GM12878 (cell line): Measurements from ENCODE around the gene ZNF548. TPM values are rescaled to one million over a fixed set of nuclear protein-coding genes. Genes with fewer than 3 reads are reported as not detected.

Experiments
- ATAC-seq: fragments of 200-7000 bp; cut with Tn5 transposase; 3 replicates; pipeline ENCODE4 v1.9.1; 2020; ENCODE audit warnings: mild to moderate bottlenecking, moderate library complexity
- BruUV-seq: library from RNA; stranded (reverse); fragments of 400-500 nt; replicated peaks from 2 replicates; lab custom pipeline; 2021; lab: Mats Ljungman, UMichigan
- CTCF ChIA-PET: fragments of 300-600 bp; sonication (Branson Sonifier 250); formaldehyde crosslinking; extraction: SDS; loops from one replicate; lab custom pipeline; 2021; ENCODE audit warnings: inconsistent platforms; lab: Yijun Ruan, JAX
- POLR2A ChIA-PET: fragments of 350-600 bp; formaldehyde crosslinking; extraction: SDS; loops from one replicate; lab custom pipeline; 2021; ENCODE audit warnings: inconsistent platforms; lab: Charles Lee
- RAD21 ChIA-PET: fragments of 300-600 bp; sonication (Branson Sonifier 250); formaldehyde crosslinking; loops from one replicate; lab custom pipeline; 2023; ENCODE audit warnings: antibody characterized with exemption; ENCODE audit not compliant: unreplicated experiment; lab: Charles Lee
- SMC1A ChIA-PET: fragments of 300-600 bp; sonication (Branson Sonifier 250); formaldehyde crosslinking; loops from one replicate; lab custom pipeline; 2023; ENCODE audit not compliant: unreplicated experiment, uncharacterized antibody; lab: Charles Lee
- DNase-seq: peaks from one replicate; pipeline ENCODE4 v3.0.0-alpha.2; 2011; ENCODE audit warnings: low read depth, low spot score
- FAIRE-seq: peaks from 3 replicates; lab custom pipeline; 2011; peaks lifted over from hg19 to GRCh38; lab: Jason Lieb, UNC
- H2AFZ ChIP-seq: 2 replicates; pipeline ENCODE4 v1.6.0; 2011; ENCODE audit warnings: low read depth, low read length, control low read depth; ENCODE audit not compliant: control insufficient read depth
- H3K27ac ChIP-seq: 2 replicates; pipeline ENCODE4 v1.5.1; 2011; ENCODE audit warnings: control low read depth; ENCODE audit not compliant: control insufficient read depth, insufficient read depth
- H3K27me3 ChIP-seq, 2 experiments: replicated peaks in 1 of 2; 2 replicates each; pipeline versions ENCODE4 v1.6.0 to v1.6.1; 2011; ENCODE audit warnings: low read length in 1 of 2; ENCODE audit not compliant: control insufficient read depth in 2 of 2, insufficient read depth in 2 of 2
- H3K36me3 ChIP-seq, 2 experiments: 2 replicates each; pipeline ENCODE4 v1.5.1; 2011; ENCODE audit warnings: low read length in 1 of 2; ENCODE audit not compliant: control insufficient read depth in 2 of 2, insufficient read depth in 2 of 2
- H3K4me1 ChIP-seq: 2 replicates; pipeline ENCODE4 v1.6.1; 2011; ENCODE audit warnings: mild to moderate bottlenecking, low read length, moderate library complexity, mixed read lengths; ENCODE audit not compliant: control insufficient read depth, insufficient read depth
- H3K4me2 ChIP-seq: 2 replicates; pipeline ENCODE4 v1.6.0; 2011; ENCODE audit warnings: control low read depth; ENCODE audit not compliant: control insufficient read depth, insufficient read depth
- H3K4me3 ChIP-seq: fragments of 200-600 bp; sonication (generic); 2 replicates; pipeline ENCODE4 v1.5.1; 2016
- H3K79me2 ChIP-seq: 2 replicates; pipeline ENCODE4 v1.6.0; 2011; ENCODE audit warnings: low read length; ENCODE audit not compliant: control insufficient read depth, insufficient read depth
- H3K9ac ChIP-seq: 2 replicates; pipeline ENCODE4 v1.8.0; 2011; ENCODE audit warnings: low read length, control low read depth, mixed read lengths; ENCODE audit not compliant: control insufficient read depth, insufficient read depth
- H3K9me3 ChIP-seq: replicated peaks from 3 replicates; pipeline ENCODE4 v1.5.1; 2011; ENCODE audit warnings: mild to moderate bottlenecking, low read length; ENCODE audit not compliant: control insufficient read depth, insufficient read depth
- H4K20me1 ChIP-seq: 2 replicates; pipeline ENCODE4 v1.6.0; 2011; ENCODE audit not compliant: control insufficient read depth, insufficient read depth
- ATF2 ChIP-seq: IDR thresholded peaks from 2 replicates; pipeline ENCODE4 v1.6.1; 2012; ENCODE audit warnings: low read length, inconsistent platforms
- BCL3 ChIP-seq: IDR thresholded peaks from 2 replicates; pipeline ENCODE4 v1.6.1; 2011; ENCODE audit warnings: borderline replicate concordance, low read depth, mild to moderate bottlenecking, moderate library complexity, low read length; ENCODE audit not compliant: insufficient read depth, poor library complexity, severe bottlenecking
- JUNB ChIP-seq: IDR thresholded peaks from 2 replicates; pipeline ENCODE4 v1.6.1; 2016; ENCODE audit warnings: antibody characterized with exemption, mild to moderate bottlenecking
- PAX8 ChIP-seq: fragments of 450-650 bp; IDR thresholded peaks from 2 replicates; pipeline ENCODE4 v1.6.1; 2017; ENCODE audit warnings: mild to moderate bottlenecking, moderate library complexity
- RAD21 ChIP-seq: IDR thresholded peaks from 2 replicates; pipeline ENCODE4 v1.6.1; 2011; ENCODE audit warnings: mild to moderate bottlenecking, low read depth, low read length, moderate library complexity; ENCODE audit not compliant: insufficient read depth
- REST ChIP-seq: IDR thresholded peaks from 2 replicates; pipeline ENCODE4 v1.6.1; 2012; ENCODE audit warnings: mild to moderate bottlenecking, low read depth, low read length
- RUNX3 ChIP-seq: IDR thresholded peaks from 2 replicates; pipeline ENCODE4 v1.6.1; 2012; ENCODE audit warnings: low read length, inconsistent platforms
- SREBF1 ChIP-seq: IDR thresholded peaks from 2 replicates; pipeline ENCODE4 v1.6.1; 2012; ENCODE audit warnings: mild to moderate bottlenecking, low read length
- TARDBP ChIP-seq: IDR thresholded peaks from 2 replicates; pipeline ENCODE4 v1.6.1; 2016; ENCODE audit warnings: borderline replicate concordance
- USF1 ChIP-seq: IDR thresholded peaks from 2 replicates; pipeline ENCODE4 v1.6.1; 2011; ENCODE audit warnings: borderline replicate concordance, low read depth, mild to moderate bottlenecking, moderate library complexity, mixed read lengths, low read length; ENCODE audit not compliant: insufficient read depth; ENCODE audit errors: extremely low read length
- WGBS: methylation state at CpG from one replicate; pipeline ENCODE4 v1.1.6; 2016; ENCODE audit warnings: low lambda C conversion rate; ENCODE audit not compliant: insufficient replicate concordance, insufficient coverage; ENCODE audit errors: missing lambda C conversion rate; 5-methylcytosine and 5-hydroxymethylcytosine counted together
- in situ Hi-C: fragments of 300-500 bp; cut with MboI; formaldehyde crosslinking; loops from 9 replicates; pipeline ENCODE4 v1.14.3; 2018; ENCODE audit warnings: mixed read lengths
- intact Hi-C: fragments of 100-400 bp; cut with micrococcal nuclease; formaldehyde crosslinking; loops from one replicate; pipeline ENCODE4 v1.14.2; 2022; ENCODE audit not compliant: unreplicated experiment
- polyA plus RNA-seq, 11 experiments: library from polyadenylated mRNA; depleted of rRNA in 4 of 11; unstranded in 6 of 11; stranded (reverse) in 5 of 11; fragments of >200 nt; fragmentation: Nextera tagmentation in 4 of 11; fragmentation: Illumina TruSeq in 1 of 11; extraction: Ambion mirVana in 4 of 11; extraction: Trizol in 1 of 11; gene quantifications; 1 replicate in 1 of 11; 2 replicates in 10 of 11; pipeline versions ENCODE4 v1.2.1 to v1.2.3, GENCODE V29; 2011 to 2016; ENCODE audit warnings: inconsistent platforms in 2 of 11, missing spikeins in 2 of 11, low read depth in 1 of 11
- total RNA-seq, 4 experiments: library from RNA; depleted of rRNA in 3 of 4; stranded (reverse); fragments of >200 nt in 3 of 4; fragmentation: Illumina TruSeq in 1 of 4; extraction: Trizol in 1 of 4; gene quantifications; 2 replicates each; pipeline versions ENCODE4 v1.2.1 to v1.2.3, GENCODE V29; 2013 to 2021

ZNF548 gene
- total and polyA plus RNA-seq, 10 of the 15 experiments (the other 5 are each of a cell fraction or from before 2014, with no cell fraction given), result 3.9 to 44.8 (median 16.5) TPM

GRCh38 chr19:57366776-57367175, 22.9 kb upstream of the ZNF548 start:
- TF ChIP-seq RUNX3, result no peak
- TF ChIP-seq, all 136 proteins: peak for 0
- Histone ChIP-seq H3K4me3 (no peak overlapping the region), H3K4me2 (no peak overlapping the region), H3K27ac (no peak overlapping the region), H3K4me1 (no peaks in the 10 kb centered on the region), H3K9ac (no peak overlapping the region), H3K79me2 (peaks cover 5% of the 10 kb centered on the region), H3K9me3 (no peaks in the 10 kb centered on the region; the same call in 2 of the 3 replicates), H2AFZ (no peak overlapping the region), H3K36me3 (no peaks in the 10 kb centered on the region; a peak in 1 of 4 replicates), H4K20me1 (no peaks in the 10 kb centered on the region), H3K27me3 (no peaks in the 10 kb centered on the region)
- intact Hi-C loops (no loop called here), in situ Hi-C loops (no loop called here)
- ChIA-PET SMC1A (no interaction called here), RAD21 (interaction anchor here (0.6 kb wide), 1 partner anchor 230 kb away, joined by 4 read pairs; no protein-coding TSS in a partner anchor), POLR2A (interaction anchor here (0.6 kb wide), 2 partner anchors 23 to 29 kb away, joined by 5 to 6 read pairs; partner anchors contain the start of gene ZNF548), CTCF (no interaction called here)
- BruUV-seq, result no TSS peak
- no peak for FAIRE-seq
- no peak for ATAC-seq
- 95% methylated on average over 2 of the region's 2 CpGs for WGBS
- no peak for DNase-seq

GRCh38 chr19:57374179-57374578, 15.5 kb upstream of the ZNF548 start:
- FAIRE-seq, result no peak
- Histone ChIP-seq H2AFZ (no peak overlapping the region), H3K4me2 (no peak overlapping the region), H3K4me1 (no peaks in the 10 kb centered on the region), H3K36me3 (peaks cover 2 to 5% of the 10 kb centered on the region in 2 experiments; a peak in 2 of 4 replicates), H3K4me3 (no peak overlapping the region), H3K27me3 (no peaks in the 10 kb centered on the region), H4K20me1 (no peaks in the 10 kb centered on the region), H3K9me3 (peaks cover 20% of the 10 kb centered on the region), H3K27ac (no peak overlapping the region), H3K79me2 (no peaks in the 10 kb centered on the region), H3K9ac (no peak overlapping the region)
- POLR2A ChIA-PET, result no interaction called here
- in situ Hi-C loops (no loop called here), intact Hi-C loops (no loop called here)
- DNase-seq, result no peak
- SMC1A ChIA-PET, result no interaction called here
- 96% methylated on average over 6 of the region's 6 CpGs for WGBS
- BruUV-seq, result no TSS peak
- RAD21 ChIA-PET, result no interaction called here
- CTCF ChIA-PET, result no interaction called here
- no peak for ATAC-seq
- TF ChIP-seq JUNB, result no peak
- no peak for TF ChIP-seq ATF2
- TF ChIP-seq RAD21, result no peak
- no peak for TF ChIP-seq BCL3
- TF ChIP-seq TARDBP, result no peak
- no peak for TF ChIP-seq PAX8
- TF ChIP-seq USF1, result no peak
- no peak for TF ChIP-seq SREBF1
- no peak for TF ChIP-seq REST
